ENCODE measurements around the gene HEXIM1. TPM values are rescaled to one million over a fixed set of nuclear protein-coding genes. Genes with fewer than 3 reads are reported as not detected.

The HEXIM1 gene
- total RNA-seq, 2 donors from 2014 or later = 34.5 to 67.1 TPM

GRCh38 chr17:45172232-45172540, 23.9 kb downstream of the HEXIM1 start:
- no peak overlapping the region for H3K4me3 ChIP-seq
- no peaks in the 10 kb centered on the region for H3K36me3 ChIP-seq
- H3K4me1 ChIP-seq (replicated peaks) = peaks cover 8% of the 10 kb centered on the region
- TF ChIP-seq POLR2A (IDR thresholded peaks at IDR 0.05) (no peak), CTCF (IDR thresholded peaks at IDR 0.05) (no peak), POLR2AphosphoS5 (IDR thresholded peaks at IDR 0.05) (no peak)
- no peak for DNase-seq (ENCODE audit: low spot score)
- no peaks in the 10 kb centered on the region for H3K9me3 ChIP-seq
- 33% methylated on average over 5 of the region's 5 CpGs for WGBS
- intact Hi-C loops (cut with DNase I) = no loop called here
- H3K27me3 ChIP-seq (replicated peaks; ENCODE audit: insufficient read depth) = no peaks in the 10 kb centered on the region
- peak overlapping the region; percentile 82 to 84 for H3K27ac ChIP-seq

GRCh38 chr17:45172541-45173286, 24.4 kb downstream of the HEXIM1 start:
- peak overlapping the region in 1 of 2 donors; percentile 23 for H3K4me3 ChIP-seq
- 20% methylated on average over 10 of the region's 10 CpGs for whole genome bisulfite sequencing
- intact Hi-C loops (cut with DNase I) = no loop called here
- no peaks in the 10 kb centered on the region for H3K36me3 ChIP-seq
- peak in 1 of 4 experiments; percentile 14 for TF ChIP-seq CTCF (IDR thresholded peaks at IDR 0.05)
- TF ChIP-seq POLR2AphosphoS5 (IDR thresholded peaks at IDR 0.05) = peak; percentile 37
- TF ChIP-seq POLR2A (IDR thresholded peaks at IDR 0.05) = peak; percentile 33
- peak overlapping the region; percentile 82 to 84 for H3K27ac ChIP-seq
- DNase-seq (ENCODE audit: low spot score) = peak; percentile 54
- H3K27me3 ChIP-seq (replicated peaks; ENCODE audit: insufficient read depth) = no peaks in the 10 kb centered on the region
- H3K4me1 ChIP-seq (replicated peaks) = peaks cover 8% of the 10 kb centered on the region
- no peaks in the 10 kb centered on the region for H3K9me3 ChIP-seq

- no peak for DNase-seq (ENCODE audit: low spot score)
- no peak for TF ChIP-seq CTCF (IDR thresholded peaks at IDR 0.05)
- TF ChIP-seq POLR2A (IDR thresholded peaks at IDR 0.05) = no peak
- no peak for TF ChIP-seq POLR2AphosphoS5 (IDR thresholded peaks at IDR 0.05)
- 60% methylated on average over 3 of the region's 3 CpGs for WGBS
- Histone ChIP-seq H3K27me3 (replicated peaks; ENCODE audit: insufficient read depth) (no peaks in the 10 kb centered on the region), H3K4me3 (no peak overlapping the region), H3K9me3 (no peaks in the 10 kb centered on the region), H3K36me3 (no peaks in the 10 kb centered on the region), H3K27ac (peak overlapping the region; percentile 52 to 58), H3K4me1 (replicated peaks) (peaks cover 8% of the 10 kb centered on the region)
- intact Hi-C loops (cut with DNase I) = no loop called here
Measured at GRCh38 chr17:45175759-45176115, 27.5 kb downstream of the HEXIM1 start.

- H3K36me3 ChIP-seq = no peaks in the 10 kb centered on the region
- no peak for DNase-seq (ENCODE audit: low spot score)
- H3K4me3 ChIP-seq = no peak overlapping the region
- no peak overlapping the region for H3K27ac ChIP-seq
- 82% methylated on average over 7 of the region's 7 CpGs for WGBS
- TF ChIP-seq POLR2AphosphoS5 (IDR thresholded peaks at IDR 0.05) = no peak
- no peak for TF ChIP-seq POLR2A (IDR thresholded peaks at IDR 0.05)
- TF ChIP-seq CTCF (IDR thresholded peaks at IDR 0.05) = no peak
- H3K27me3 ChIP-seq (replicated peaks; ENCODE audit: insufficient read depth) = no peaks in the 10 kb centered on the region
- H3K9me3 ChIP-seq = no peaks in the 10 kb centered on the region
- H3K4me1 ChIP-seq (replicated peaks) = no peaks in the 10 kb centered on the region
- intact Hi-C loops (cut with DNase I) = no loop called here
Measured at GRCh38 chr17:45177563-45177962, 29.3 kb downstream of the HEXIM1 start.

- H3K36me3 ChIP-seq = no peaks in the 10 kb centered on the region
- 89% methylated on average over 5 of the region's 5 CpGs for WGBS
- H3K27me3 ChIP-seq (replicated peaks; ENCODE audit: insufficient read depth) = no peaks in the 10 kb centered on the region
- DNase-seq (ENCODE audit: low spot score) = no peak
- TF ChIP-seq POLR2A (IDR thresholded peaks at IDR 0.05) (no peak), CTCF (IDR thresholded peaks at IDR 0.05) (no peak)
- no peaks in the 10 kb centered on the region for H3K4me1 ChIP-seq (replicated peaks)
- no peak overlapping the region for H3K4me3 ChIP-seq
- no peak overlapping the region for H3K27ac ChIP-seq
- no peaks in the 10 kb centered on the region for H3K9me3 ChIP-seq
- intact Hi-C loops (cut with DNase I) = no loop called here
Measured at GRCh38 chr17:45184144-45184543, 35.9 kb downstream of the HEXIM1 start.

All from prostate gland (tissue), 2 donors.